Transverse colon (tissue), 4 donors: ENCODE data around the gene ZNF337. TPM values are rescaled to one million over a fixed set of nuclear protein-coding genes. Genes with fewer than 3 reads are reported as not detected.
"Not testable (repeated sequence)": the region's sequence is repeated elsewhere in the genome, so short reads cannot be mapped to it uniquely, and the experiment has no call there.

Experiments used
- DNase-seq: peaks from one replicate; pipeline ENCODE4 v3.0.0-alpha.2; 2019
- H3K27ac ChIP-seq, 4 donors: fragments of 200-600 bp; sonication (generic); 2 replicates each; pipeline ENCODE4 v1.5.1; 2016 to 2018; ENCODE audit warnings: inconsistent platforms in 4 of 4
- H3K27me3 ChIP-seq: fragments of 200-600 bp; sonication (generic); 2 replicates; pipeline ENCODE4 v1.5.1; 2017; ENCODE audit warnings: inconsistent platforms
- H3K36me3 ChIP-seq, 4 donors: fragments of 200-600 bp; sonication (generic); 2 replicates each; pipeline ENCODE4 v1.5.1; 2017 to 2019; ENCODE audit warnings: inconsistent platforms in 4 of 4
- H3K4me1 ChIP-seq, 4 donors: fragments of 200-600 bp; sonication (generic); 2 replicates each; pipeline ENCODE4 v1.5.1; 2017 to 2020; ENCODE audit warnings: inconsistent platforms in 4 of 4
- H3K4me3 ChIP-seq, 4 donors: fragments of 200-600 bp; sonication (generic); 1 replicate in 1 of 4; 2 replicates in 3 of 4; pipeline versions ENCODE4 v1.5.1 to v1.6.1; 2017 to 2019; ENCODE audit warnings: inconsistent platforms in 4 of 4
- H3K9me3 ChIP-seq, 2 donors: fragments of 200-600 bp; sonication (generic); 2 replicates each; pipeline ENCODE4 v1.5.1; 2017 to 2019; ENCODE audit warnings: inconsistent platforms in 2 of 2
- EP300 ChIP-seq: sonication (generic); formaldehyde crosslinking; IDR thresholded peaks from one replicate; pipeline ENCODE4 v1.6.1; 2017; ENCODE audit warnings: antibody characterized with exemption, low read depth
- POLR2A ChIP-seq: fragments of 450-650 bp; IDR thresholded peaks from one replicate; pipeline ENCODE4 v1.6.1; 2016; ENCODE audit warnings: antibody characterized with exemption, mild to moderate bottlenecking, moderate library complexity
- POLR2AphosphoS5 ChIP-seq, 3 donors: sonication (generic); formaldehyde crosslinking; IDR thresholded peaks; one replicate each; pipeline ENCODE4 v1.6.1; 2016; ENCODE audit warnings: antibody characterized with exemption in 3 of 3
- WGBS, 2 donors: methylation state at CpG; one replicate each; pipeline ENCODE4 v1.1.5; 2018; ENCODE audit warnings: low coverage in 1 of 2; 5-methylcytosine and 5-hydroxymethylcytosine counted together
- in situ Hi-C, 4 donors: fragments of 200-750 bp; cut with MboI; loops; one replicate each; pipeline versions ENCODE4 v1.15.0 to v1.15.1; 2017; ENCODE audit warnings: low sequenced_read_pairs in 3 of 4, low pct_ligation_motif_present in 1 of 4, low pct_unique_long_range_greater_than_20kb in 1 of 4
- intact Hi-C: fragments of 100-400 bp; cut with DNase I; formaldehyde crosslinking; loops from one replicate; pipeline ENCODE4 v1.15.1; 2023; ENCODE audit warnings: low total_unique reads
- total RNA-seq, 4 donors: library from RNA; depleted of rRNA; stranded (reverse); fragments of >200 nt; gene quantifications; one replicate each; pipeline ENCODE4 v1.1.0, GENCODE V29; 2016
- TF ChIP-seq, protein P1 (sequence below), 5 experiments: fragments of 200-600 bp in 3 of 5; fragments of 450-650 bp in 2 of 5; sonication (generic) in 3 of 5; IDR thresholded peaks; 1 replicate in 2 of 5; 2 replicates in 3 of 5; pipeline ENCODE4 v1.5.1; 2016 to 2017; ENCODE audit warnings: antibody characterized with exemption in 5 of 5, inconsistent platforms in 3 of 5, mild to moderate bottlenecking in 2 of 5, moderate library complexity in 1 of 5

Gene ZNF337
- total RNA-seq, 4 donors from 2014 or later, result 5.2 to 17.1 (median 11.0) TPM

DNA sequence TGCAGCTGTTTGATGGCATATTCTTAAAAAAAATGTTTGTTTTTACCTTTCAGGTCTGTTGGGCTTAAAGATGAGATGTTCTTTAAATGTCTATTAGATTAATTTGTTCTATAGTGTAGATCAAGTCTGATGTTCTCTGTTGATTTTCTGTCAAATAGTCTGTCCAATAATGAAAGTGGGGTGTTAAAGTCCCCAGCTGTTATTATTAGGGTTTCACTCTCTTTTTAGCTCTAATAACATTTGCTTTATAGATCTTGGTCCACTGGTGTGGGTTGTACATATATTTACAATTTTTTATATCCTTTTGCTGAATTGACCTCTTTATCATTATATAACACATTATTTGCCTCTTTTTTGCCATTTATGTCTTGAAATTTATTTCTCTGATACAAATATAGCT is 11.0 kb upstream of the ZNF337 start:
- TF ChIP-seq, protein P1, sequence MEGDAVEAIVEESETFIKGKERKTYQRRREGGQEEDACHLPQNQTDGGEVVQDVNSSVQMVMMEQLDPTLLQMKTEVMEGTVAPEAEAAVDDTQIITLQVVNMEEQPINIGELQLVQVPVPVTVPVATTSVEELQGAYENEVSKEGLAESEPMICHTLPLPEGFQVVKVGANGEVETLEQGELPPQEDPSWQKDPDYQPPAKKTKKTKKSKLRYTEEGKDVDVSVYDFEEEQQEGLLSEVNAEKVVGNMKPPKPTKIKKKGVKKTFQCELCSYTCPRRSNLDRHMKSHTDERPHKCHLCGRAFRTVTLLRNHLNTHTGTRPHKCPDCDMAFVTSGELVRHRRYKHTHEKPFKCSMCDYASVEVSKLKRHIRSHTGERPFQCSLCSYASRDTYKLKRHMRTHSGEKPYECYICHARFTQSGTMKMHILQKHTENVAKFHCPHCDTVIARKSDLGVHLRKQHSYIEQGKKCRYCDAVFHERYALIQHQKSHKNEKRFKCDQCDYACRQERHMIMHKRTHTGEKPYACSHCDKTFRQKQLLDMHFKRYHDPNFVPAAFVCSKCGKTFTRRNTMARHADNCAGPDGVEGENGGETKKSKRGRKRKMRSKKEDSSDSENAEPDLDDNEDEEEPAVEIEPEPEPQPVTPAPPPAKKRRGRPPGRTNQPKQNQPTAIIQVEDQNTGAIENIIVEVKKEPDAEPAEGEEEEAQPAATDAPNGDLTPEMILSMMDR (IDR thresholded peaks at IDR 0.05), result no peak
- TF ChIP-seq POLR2AphosphoS5 (IDR thresholded peaks at IDR 0.05) (no peak), POLR2A (no peak), EP300 (no peak)
- intact Hi-C loops (no loop called here), in situ Hi-C loops (no loop called here)

DNA sequence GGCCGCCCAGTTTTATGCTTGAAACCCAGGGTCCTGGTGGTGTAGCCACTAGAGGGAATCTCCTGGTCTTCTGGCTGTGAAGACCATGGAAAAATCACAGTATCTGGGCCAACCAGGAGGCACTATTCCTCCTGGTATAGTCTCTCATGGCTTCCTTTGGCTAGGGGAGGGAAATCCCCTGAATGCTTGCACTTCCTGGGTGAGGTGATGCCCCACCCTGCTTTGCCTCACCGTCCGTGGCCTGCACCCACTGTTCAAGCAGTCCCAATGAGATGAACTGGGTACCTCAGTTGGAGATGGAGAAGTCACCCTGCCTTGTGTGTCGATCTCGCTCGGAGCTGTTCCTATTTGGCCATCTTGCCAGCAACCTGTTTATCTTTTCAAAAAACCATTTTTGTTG is 10.1 kb upstream of the ZNF337 start:
- Histone ChIP-seq H3K36me3 (no peaks in the 10 kb centered on the region), H3K27me3 (no peaks in the 10 kb centered on the region), H3K4me3 (no peak overlapping the region), H3K4me1 (no peaks in the 10 kb centered on the region), H3K27ac (no peak overlapping the region), H3K9me3 (no peaks in the 10 kb centered on the region)
- in situ Hi-C loops, result no loop called here
- WGBS, 2 donors, result 83% methylated on average over 6 of the region's 6 CpGs; no CpG with 5 or more reads in 1 of the 2 donors
- TF ChIP-seq POLR2A (no peak), POLR2AphosphoS5 (IDR thresholded peaks at IDR 0.05) (no peak), EP300 (no peak)
- TF ChIP-seq, protein P1 (IDR thresholded peaks at IDR 0.05), result no peak
- DNase-seq, result no peak
- intact Hi-C loops, result no loop called here

More for the DNA sequence above, 11.0 kb upstream of the ZNF337 start:
- Histone ChIP-seq H3K27me3 (no peaks in the 10 kb centered on the region), H3K4me3 (no peak overlapping the region), H3K36me3 (no peaks in the 10 kb centered on the region), H3K27ac (no peak overlapping the region), H3K4me1 (no peaks in the 10 kb centered on the region), H3K9me3 (no peaks in the 10 kb centered on the region)
- DNase-seq, result no peak

DNA sequence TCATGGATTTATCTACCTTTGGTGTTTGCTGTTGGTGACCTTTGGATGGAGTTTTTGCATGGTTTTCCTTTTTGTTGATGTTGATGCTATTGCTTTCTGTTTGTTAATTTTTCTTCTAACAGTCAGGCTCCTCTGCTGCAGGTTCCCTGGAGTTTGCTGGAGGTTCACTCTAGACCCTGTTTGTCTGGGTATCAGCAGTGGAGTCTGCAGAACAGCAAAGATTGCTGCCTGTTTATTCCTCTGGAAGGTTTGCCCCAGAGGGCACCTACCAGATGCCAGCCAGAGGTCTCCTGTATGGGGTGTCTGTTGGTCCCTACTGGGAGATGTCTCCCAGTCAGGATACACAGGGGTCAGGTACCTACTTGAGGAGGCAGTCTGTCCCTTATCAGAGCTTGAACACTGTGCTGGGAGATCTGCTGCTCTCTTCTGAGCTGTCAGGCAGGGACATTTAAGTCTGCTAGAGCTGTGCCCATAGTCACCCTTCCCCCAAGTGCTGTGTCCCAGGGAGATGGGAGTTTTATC is 9.2 kb upstream of the ZNF337 start:
- Histone ChIP-seq H3K9me3 (no peaks in the 10 kb centered on the region), H3K27ac (no peak overlapping the region), H3K27me3 (no peaks in the 10 kb centered on the region), H3K4me1 (no peaks in the 10 kb centered on the region), H3K4me3 (no peak overlapping the region), H3K36me3 (no peaks in the 10 kb centered on the region)
- no peak for DNase-seq
- TF ChIP-seq EP300, result no peak
- TF ChIP-seq POLR2A, result no peak
- no peak for TF ChIP-seq POLR2AphosphoS5 (IDR thresholded peaks at IDR 0.05)
- TF ChIP-seq, protein P1 (IDR thresholded peaks at IDR 0.05), result no peak
- in situ Hi-C loops, result no loop called here
- intact Hi-C loops, result no loop called here

DNA sequence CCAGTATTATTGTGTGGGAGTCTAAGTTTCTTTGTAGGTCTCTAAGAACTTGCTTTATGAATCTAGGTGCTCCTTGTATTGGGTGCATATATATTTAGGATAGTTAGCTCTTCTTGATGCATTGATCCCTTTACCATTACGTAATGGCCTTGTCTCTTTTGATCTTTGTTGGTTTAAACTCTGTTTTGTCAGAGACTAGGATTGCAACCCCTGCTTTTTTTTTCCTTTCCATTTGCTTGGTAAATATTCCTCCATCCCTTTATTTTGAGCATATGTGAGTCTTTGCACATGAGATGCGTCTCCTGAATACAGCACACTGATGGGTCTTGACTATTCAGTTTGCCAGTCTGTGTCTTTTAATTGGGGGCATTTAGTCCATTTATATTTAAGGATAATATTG is 7.7 kb upstream of the ZNF337 start:
- H3K36me3 ChIP-seq, H3K27ac ChIP-seq, intact Hi-C loops, in situ Hi-C loops, H3K4me3 ChIP-seq, DNase-seq, H3K9me3 ChIP-seq, H3K27me3 ChIP-seq, H3K4me1 ChIP-seq: not testable (repeated sequence)
- 88 to 95% methylated on average over 2 of the region's 2 CpGs for WGBS, 2 donors

DNA sequence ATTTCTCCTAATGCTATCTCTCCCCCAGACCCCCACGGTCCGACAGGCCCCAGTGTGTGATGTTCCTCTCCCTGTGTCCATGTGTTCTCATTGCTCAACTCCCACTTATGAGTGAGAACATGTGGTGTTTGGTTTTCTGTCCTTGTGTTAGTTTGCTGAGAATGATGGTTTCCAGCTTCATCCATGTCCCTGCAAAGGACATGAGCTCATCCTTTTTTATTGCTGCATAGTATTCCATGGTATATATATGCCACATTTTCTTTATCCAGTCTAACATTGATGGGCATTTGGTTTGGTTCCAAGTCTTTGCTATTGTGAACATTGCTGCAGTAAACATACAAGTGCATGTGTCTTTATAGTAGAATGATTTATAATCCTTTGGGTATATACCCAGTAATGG is 4.2 kb upstream of the ZNF337 start:
- H3K27me3 ChIP-seq, H3K9me3 ChIP-seq, H3K4me1 ChIP-seq, H3K4me3 ChIP-seq, H3K27ac ChIP-seq, intact Hi-C loops, DNase-seq, in situ Hi-C loops, H3K36me3 ChIP-seq: not testable (repeated sequence)
- 94 to 100% methylated on average over 2 of the region's 2 CpGs for WGBS, 2 donors
